ENCODE measurements around the gene CHRM1.

The CHRM1 gene

GRCh38 chr11:62905296-62905695 lies 15.9 kb downstream of the CHRM1 start:
- DNase-seq (ENCODE audit: low read depth, low spot score), result no peak

DNA sequence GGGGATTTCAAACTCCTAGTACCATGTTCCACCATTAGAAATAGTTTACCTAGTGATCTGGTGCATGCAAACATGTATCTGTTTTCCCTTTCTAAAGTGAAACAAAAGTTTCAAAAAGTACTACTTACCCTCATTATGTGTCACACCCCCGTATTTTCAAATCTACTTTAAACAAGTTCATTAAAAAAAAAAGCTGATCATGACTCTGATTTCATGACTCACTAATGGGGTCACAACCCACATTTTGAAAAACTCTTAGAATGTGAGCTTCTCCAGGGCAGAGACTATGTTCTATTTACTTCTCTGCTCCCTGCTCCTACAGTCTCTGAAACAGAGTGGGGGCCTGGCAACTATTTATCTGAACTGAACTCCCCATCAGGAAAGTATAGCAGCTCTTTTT lies 18.2 kb downstream of the CHRM1 start:
- no peak for DNase-seq (ENCODE audit: low read depth, low spot score)

DNA sequence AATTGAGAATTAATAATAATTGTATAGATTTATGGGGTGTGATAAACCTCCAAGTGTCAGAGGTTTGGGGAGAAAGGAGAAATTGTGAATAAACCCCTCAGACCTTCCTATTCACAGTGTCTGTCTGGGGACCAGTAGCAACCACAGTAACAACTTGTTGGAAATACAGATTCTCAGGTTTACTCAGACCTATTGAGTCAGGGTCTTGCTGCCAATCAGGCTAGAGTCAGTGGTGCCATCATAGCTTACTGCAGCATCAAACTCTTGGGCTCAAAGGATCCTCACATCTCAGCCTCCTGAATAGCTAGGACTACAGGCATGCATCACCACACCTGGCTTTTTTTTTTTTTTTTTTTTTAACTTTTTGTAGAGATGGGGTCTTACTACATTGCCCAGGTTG lies 23.1 kb downstream of the CHRM1 start:
- DNase-seq (ENCODE audit: low read depth, low spot score), result no peak

- DNase-seq (ENCODE audit: low read depth, low spot score), result no peak
Observed at GRCh38 chr11:62897311-62897710, 23.9 kb downstream of the CHRM1 start.

DNA sequence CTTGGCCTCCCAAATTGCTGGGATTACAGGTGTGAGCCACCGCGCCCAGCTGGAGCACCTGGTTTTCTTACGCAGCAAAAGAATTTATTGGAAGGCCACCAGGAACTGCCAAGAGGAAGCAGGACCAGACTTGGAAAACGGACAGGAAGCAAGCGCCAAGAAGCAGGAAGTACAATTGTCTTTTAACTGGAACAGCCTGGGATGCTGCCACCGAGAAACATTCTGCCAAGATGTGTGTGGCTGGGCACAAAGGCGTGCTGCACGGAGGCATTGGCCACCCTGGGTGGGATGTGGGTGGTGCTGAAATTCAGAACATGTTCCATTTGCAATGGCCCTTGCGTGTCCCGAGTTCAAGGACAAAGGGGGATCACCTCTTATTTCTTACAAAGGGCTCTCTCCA lies 25.1 kb downstream of the CHRM1 start:
- no peak for DNase-seq (ENCODE audit: low read depth, low spot score)

DNA sequence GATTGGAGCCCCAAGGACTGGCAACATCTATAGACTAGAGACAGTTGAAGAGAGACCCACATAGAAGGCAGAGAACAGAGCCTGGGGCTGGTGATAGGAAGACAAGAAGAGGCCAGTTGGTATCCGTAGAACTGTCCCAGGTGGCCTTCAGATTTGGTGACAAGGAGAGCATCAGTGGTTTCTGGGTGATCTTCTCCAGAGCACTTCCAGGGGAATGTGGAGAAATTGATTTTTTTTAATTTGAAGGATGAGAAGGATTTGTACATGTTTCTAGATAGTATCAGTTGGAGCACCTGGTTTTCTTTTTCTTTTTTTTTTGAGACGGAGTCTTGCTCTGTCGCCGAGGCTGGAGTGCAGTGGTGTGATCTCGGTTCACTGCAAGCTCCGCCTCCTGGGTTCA lies 25.7 kb downstream of the CHRM1 start:
- DNase-seq (ENCODE audit: low read depth, low spot score), result no peak

DNA sequence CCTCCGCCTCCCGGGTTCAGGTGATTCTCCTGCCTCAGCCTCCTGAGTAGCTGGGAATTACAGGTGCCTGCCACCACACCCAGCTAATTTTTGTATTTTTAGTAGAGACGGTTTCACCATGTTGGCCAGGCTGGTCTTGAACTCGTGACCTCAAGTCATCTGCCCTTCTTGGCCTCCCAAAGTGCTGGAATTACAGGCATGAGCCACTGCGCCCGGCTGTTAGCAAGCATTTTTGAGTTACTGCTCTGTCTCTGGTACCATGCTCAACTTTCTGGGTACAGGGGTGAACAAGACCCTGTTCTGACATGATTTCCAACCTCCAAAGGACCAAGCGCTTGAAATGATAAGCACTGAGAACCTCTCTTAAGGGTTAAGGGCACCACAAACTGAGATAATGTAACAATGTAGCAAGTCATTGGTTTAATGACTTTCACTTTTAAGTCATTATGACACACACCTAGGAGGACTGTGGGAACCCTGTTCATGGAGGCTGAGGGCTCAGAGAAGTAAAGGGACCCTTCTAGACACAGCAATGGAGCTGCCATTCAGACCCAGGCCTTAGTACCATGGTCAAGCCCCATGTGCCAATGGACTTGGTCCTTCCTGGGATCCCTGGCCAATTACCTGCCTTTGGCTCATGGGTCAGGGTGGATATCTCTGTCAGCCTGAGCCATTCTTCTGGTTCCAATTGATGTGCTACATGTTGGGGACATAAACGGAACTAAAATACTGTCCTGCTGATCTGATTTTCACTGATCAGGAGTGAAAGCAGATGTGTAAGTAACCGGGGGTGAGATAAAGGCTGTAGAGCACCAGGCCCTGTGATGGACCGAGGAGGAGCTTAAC lies 28.9 kb downstream of the CHRM1 start:
- no peak for DNase-seq (ENCODE audit: low read depth, low spot score)

DNA sequence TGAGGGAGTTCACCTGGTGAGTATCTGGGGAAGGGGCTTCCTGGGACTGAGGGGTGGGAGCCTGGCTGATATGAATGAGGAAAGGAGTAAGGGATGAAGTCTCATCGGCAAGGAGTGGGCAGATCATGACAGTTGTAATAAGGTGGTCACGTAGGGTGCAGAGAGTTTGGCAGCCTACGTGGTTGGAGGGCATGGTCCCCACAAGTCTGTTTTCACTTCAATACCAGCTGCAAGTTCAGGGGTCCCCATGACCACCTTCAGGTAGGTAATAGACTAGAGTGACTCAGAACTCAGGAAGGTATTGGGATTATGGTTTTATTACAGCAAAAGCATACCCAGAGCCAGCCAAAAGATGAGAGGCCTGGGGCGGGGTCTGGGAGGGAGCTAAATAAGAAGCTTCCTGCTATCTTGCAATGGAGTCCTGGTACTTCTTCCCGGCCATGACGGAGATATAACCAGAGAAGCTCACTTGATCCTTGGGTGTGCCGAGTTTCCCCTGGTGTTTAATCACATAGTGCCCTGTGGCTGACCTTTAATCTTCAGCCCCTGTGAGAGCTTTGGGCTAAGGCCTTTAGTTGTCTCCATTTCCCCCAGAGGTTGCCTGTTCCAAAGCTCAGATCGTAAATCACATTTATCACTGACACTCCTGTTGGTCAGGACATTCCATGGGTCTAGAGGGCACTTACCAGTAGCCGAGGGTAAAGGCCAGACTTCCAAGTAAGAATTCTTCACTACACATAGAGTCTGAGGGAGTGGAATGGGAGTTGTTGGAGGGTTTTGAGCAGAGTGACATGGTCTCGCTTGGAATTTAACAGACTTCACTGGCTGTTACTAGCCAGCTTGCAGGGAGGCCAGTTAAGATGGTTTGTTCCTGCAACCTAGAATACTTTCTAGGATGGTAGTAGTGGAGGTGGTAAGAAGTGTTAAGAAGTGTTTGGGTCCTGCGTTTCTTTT lies 31.4 kb downstream of the CHRM1 start:
- DNase-seq (ENCODE audit: low read depth, low spot score), result peak; percentile 91

DNA sequence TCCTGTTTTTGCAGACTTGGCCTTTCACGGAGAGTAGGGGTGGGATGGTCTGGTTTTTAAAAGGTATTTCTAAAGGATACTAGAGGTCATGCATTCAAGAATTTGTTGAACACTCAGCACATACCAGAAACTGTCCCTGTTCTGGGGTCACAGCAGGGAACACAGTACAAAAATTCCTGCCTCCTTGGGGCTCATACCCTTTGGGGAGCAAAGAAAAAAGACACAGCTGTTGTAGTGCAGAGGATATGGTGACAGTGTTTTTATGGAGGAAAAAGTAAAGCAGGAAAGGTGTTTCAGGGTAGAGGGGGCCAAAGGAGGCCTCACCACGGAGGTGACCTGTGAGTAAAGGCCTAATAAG lies 32.1 kb downstream of the CHRM1 start:
- no peak for DNase-seq (ENCODE audit: low read depth, low spot score)

DNA sequence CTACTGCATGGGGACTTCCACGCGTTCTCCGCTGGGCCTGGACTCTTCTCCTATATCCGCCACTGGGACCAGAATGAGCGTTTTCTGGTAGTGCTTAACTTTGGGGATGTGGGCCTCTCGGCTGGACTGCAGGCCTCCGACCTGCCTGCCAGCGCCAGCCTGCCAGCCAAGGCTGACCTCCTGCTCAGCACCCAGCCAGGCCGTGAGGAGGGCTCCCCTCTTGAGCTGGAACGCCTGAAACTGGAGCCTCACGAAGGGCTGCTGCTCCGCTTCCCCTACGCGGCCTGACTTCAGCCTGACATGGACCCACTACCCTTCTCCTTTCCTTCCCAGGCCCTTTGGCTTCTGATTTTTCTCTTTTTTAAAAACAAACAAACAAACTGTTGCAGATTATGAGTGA lies 32.8 kb downstream of the CHRM1 start:
- no peak for DNase-seq (ENCODE audit: low read depth, low spot score)

- no peak for DNase-seq (ENCODE audit: low read depth, low spot score)
Observed at GRCh38 chr11:62885137-62885750, 35.9 kb downstream of the CHRM1 start.

DNA sequence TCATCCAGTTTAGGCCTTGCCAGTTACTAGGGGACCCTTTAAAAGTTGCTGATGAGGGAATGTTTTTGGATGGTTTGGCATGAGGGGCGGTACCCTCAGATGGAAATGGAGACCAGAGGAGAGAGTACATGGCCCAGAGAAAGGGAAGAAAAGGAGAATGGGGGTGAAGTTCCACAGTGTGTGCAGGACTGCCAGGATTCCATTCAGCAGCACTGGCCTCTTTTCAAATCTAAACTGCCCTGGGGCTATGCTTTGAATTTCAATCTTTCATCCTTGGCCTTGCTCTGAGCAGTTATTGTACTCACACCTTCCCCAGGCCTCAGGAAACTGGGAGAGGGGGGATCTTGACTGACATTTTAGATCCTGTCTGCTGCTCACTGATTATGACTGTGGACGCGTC lies 37.5 kb downstream of the CHRM1 start:
- DNase-seq (ENCODE audit: low read depth, low spot score), result peak; percentile 40

- DNase-seq (ENCODE audit: low read depth, low spot score), result no peak
Observed at GRCh38 chr11:62882788-62883501, 38.2 kb downstream of the CHRM1 start.

DNA sequence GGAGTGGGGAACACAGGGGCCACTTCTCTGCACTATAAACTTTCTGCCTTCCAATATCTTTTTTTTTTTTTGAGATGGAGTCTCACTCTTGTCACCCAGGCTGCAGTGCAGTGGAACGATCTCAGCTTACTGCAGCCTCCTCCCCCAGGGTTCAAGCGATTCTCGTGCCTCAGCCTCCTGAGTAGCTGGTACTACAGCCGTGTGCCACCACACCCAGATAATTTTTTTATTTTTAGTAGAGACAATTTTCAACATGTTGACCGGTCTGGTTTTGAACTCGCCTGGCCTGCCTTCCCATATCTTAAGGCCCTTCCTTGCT lies 38.8 kb downstream of the CHRM1 start:
- DNase-seq (ENCODE audit: low read depth, low spot score), result no peak

DNA sequence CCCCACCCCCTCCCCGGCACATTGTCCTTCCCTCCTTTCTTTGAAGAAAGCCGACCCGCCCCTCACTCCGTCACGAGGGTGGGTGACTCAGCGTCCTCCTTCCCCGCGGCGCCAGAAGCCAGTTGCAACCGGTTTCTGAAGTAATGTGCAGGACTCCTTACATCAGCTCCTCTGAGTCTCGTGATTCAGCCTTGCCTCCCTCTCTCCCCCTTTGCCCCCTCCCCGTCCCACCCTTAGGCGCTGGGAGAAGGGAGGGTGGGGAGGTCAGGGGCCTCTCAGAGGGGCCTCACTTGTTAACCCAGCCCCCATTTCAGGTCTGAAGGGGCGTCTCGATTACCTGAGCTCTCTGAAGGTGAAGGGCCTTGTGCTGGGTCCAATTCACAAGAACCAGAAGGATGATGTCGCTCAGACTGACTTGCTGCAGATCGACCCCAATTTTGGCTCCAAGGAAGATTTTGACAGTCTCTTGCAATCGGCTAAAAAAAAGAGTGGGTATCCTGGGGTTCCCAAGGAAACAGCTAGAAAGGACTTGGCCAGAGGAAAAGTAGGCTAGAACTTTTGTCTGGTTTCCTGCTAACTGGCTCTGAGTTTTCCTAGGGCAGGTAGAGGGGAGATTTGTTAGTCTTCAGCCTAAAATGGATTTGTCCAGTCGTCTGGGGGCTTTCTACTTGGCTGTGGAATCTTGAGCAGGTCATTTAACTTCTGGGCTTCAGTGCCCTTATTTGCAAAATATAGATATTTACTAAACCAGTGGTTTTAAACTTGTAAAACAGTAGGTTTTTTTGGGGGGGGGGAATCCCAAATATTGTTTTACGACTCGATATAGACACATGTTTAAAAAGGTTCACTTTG lies 39.4 kb downstream of the CHRM1 start:
- DNase-seq (ENCODE audit: low read depth, low spot score), result no peak

DNA sequence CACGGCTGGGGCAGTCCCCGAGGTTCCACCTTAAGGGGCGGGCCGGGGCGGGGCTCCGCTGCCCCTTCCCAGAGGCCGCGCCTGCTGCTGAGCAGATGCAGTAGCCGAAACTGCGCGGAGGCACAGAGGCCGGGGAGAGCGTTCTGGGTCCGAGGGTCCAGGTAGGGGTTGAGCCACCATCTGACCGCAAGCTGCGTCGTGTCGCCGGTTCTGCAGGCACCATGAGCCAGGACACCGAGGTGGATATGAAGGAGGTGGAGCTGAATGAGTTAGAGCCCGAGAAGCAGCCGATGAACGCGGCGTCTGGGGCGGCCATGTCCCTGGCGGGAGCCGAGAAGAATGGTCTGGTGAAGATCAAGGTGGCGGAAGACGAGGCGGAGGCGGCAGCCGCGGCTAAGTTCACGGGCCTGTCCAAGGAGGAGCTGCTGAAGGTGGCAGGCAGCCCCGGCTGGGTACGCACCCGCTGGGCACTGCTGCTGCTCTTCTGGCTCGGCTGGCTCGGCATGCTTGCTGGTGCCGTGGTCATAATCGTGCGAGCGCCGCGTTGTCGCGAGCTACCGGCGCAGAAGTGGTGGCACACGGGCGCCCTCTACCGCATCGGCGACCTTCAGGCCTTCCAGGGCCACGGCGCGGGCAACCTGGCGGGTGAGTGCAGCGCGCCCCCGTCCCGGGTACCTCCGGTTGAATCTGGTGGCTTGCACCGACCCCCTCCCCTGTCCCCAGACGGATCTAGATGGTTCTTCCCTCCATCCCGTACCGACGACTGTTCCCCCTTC lies 40.2 kb downstream of the CHRM1 start, which contains the start of gene SLC3A2:
Gene SLC3A2 (plus strand): TSS at position 94 of the 776 bp plus-strand sequence. CDS start 128 bp downstream, at position 222.
- DNase-seq (ENCODE audit: low read depth, low spot score), result peak; percentile 98

DNA sequence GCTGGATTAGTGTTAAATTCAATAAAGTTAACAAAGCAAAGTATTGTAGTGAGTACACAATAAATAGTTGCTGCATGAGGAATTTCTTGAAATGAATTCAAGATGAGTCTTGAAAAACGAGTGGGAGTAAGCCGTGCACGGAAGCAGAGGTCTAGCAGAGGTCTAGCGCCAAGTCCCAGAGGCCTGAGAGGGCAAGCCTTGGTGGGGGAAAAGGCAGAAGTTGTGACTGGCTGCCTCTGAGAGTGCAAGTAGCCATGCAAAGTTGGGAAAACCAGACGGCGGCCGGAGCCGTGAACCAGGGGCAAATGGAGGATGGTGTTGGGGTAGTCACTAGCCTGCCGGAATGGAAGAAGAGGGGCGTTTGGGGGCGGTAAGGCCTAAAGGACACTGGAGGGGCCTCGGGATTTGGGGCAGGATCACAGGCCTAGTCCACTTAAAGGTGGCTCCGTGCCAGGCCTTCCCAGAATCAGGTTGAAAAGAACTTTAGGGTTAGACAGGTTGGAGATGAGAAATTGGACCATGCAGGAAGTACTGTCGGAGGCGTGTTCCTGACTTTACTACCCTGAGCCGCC lies 40.8 kb downstream of the CHRM1 start:
- no peak for DNase-seq (ENCODE audit: low read depth, low spot score)

DNA sequence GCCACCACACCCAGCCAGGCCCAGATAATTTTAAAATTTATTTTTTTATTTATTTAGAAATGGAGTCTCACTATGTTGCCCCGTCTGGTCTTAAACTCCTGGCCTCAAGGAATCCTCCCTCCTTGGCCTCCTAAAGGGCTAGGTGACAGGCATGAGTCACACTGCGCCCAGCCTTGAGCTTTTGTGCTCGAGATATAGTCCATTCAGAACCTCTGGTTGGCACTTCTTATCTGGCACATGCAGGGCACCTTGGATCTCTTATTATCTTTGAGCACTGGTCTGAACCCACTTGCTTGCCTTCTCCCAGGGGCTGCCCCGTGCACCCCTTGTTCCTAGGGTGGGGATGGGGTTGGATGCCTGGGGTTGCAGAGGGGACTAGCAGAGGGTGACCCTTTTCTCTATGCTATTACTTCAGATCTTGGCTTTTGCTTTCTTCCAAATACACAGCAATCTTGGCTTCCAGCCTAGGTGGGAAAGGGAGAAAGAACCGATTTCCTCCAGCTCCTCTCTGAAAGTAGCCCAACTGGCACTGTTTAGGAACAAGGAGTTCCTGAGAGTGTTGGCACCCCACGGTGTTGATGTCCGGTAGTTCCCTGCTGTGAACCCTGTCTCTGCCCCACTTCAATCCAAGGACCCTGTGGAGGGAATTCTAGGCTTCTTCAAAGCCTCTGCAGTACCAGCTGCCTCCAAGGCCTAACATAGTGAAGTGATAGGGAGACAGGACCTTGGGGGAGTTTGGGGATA lies 41.8 kb downstream of the CHRM1 start:
- DNase-seq (ENCODE audit: low read depth, low spot score), result no peak

GRCh38 chr11:62876712-62877111 lies 44.5 kb downstream of the CHRM1 start:
- no peak for DNase-seq (ENCODE audit: low read depth, low spot score)

Measured in ELF-1 (cell line).